GM23248 (cell line): Measurements from ENCODE around the gene SUN5.

Experiments
- EZH2 ChIP-seq: fragments of 200-600 bp; sonication (generic); IDR thresholded peaks from 2 replicates; pipeline ENCODE4 v1.6.1; 2018; ENCODE audit warnings: antibody characterized with exemption, mild to moderate bottlenecking; ENCODE audit not compliant: insufficient read depth, poor library complexity, severe bottlenecking
- EZH2phosphoT487 ChIP-seq: fragments of 200-600 bp; sonication (generic); IDR thresholded peaks from 2 replicates; pipeline ENCODE4 v1.6.1; 2018; ENCODE audit warnings: antibody characterized with exemption, moderate library complexity, mild to moderate bottlenecking, low read depth; ENCODE audit not compliant: insufficient read depth

GRCh38 chr20:33015114-33015484, 10.9 kb upstream of the SUN5 start:
- TF ChIP-seq EZH2 (no peak), EZH2phosphoT487 (no peak)
